Measurements from ENCODE around the gene IL26. TPM values are rescaled to one million over a fixed set of nuclear protein-coding genes. Genes with fewer than 3 reads are reported as not detected.

The IL26 gene
- total and polyA plus RNA-seq, 2 donors (not counting 3 experiments of a cell fraction or from before 2014, with no cell fraction given), result not detected

DNA sequence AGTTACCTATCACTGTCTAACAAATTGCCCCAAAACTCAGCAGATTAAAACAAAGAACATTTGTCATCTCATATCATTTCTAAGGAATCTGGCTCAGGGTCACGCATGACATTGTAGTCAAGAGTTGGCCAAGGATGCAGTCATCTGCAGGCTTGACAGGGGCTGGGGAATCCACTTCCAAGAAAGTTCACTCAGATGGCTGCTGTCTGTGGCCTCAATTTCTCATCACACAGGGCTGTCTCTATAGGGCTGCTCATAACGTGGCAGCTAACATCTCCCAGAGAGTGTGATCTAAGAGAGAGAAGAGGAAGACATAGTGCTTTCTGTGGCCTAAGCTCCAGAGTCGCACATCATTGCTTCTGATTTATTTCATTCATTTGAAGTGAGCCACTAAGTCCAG, 44.7 kb upstream of the IL26 start:
- FAIRE-seq (no peak), DNase-seq (ENCODE audit: low read depth, low spot score) (no peak)
- H3K9me1 ChIP-seq (replicated peaks; ENCODE audit: control insufficient read depth, extremely low read depth, insufficient read depth, low read length), result no peaks in the 10 kb centered on the region
- TF ChIP-seq JUN (IDR thresholded peaks at IDR 0.05; ENCODE audit: borderline replicate concordance, insufficient read depth, insufficient read length, low read depth), result no peak
- H3K27me3 ChIP-seq (ENCODE audit: control insufficient read depth in 2 of 2, insufficient read depth in 2 of 2, low read length in 2 of 2), result peaks cover 6 to 7% of the 10 kb centered on the region in 2 experiments
- H2AFZ ChIP-seq (ENCODE audit: low read depth, low read length), result no peak overlapping the region
- no peak overlapping the region for H3K27ac ChIP-seq (ENCODE audit: insufficient read depth, low read depth, low read length)
- POLR2A ChIA-PET, result no interaction called here
- no peak overlapping the region for H3K9ac ChIP-seq (replicated peaks; ENCODE audit: extremely low read depth, insufficient read depth, low read length)
- no TSS peak for BruUV-seq (replicated peaks)
- H3K9me3 ChIP-seq (replicated peaks; ENCODE audit: control insufficient read depth, insufficient read depth, low read length), result no peaks in the 10 kb centered on the region
- H4K20me1 ChIP-seq (replicated peaks; ENCODE audit: control insufficient read depth, extremely low read depth, insufficient read depth, low read length), result no peaks in the 10 kb centered on the region
- dilution Hi-C loops (cut with MboI; ENCODE audit: extremely low pct_ligation_motif_present, low sequenced_read_pairs), result no loop called here
- intact Hi-C loops (cut with micrococcal nuclease), result no loop called here
- CTCF ChIA-PET, result no interaction called here
- H3K79me2 ChIP-seq (ENCODE audit: control insufficient read depth, insufficient read depth, low read length), result no peaks in the 10 kb centered on the region
- no peak overlapping the region for H3K4me3 ChIP-seq (replicated peaks in 1 of 3; ENCODE audit: insufficient read depth in 1 of 3, low read depth in 1 of 3, low read length in 3 of 3)
- H3K4me2 ChIP-seq (ENCODE audit: insufficient read depth, low read length), result no peak overlapping the region
- no peaks in the 10 kb centered on the region for H3K36me3 ChIP-seq (ENCODE audit: control insufficient read depth in 2 of 2, extremely low read depth in 1 of 2, insufficient read depth in 2 of 2, low read length in 2 of 2)
- H3K4me1 ChIP-seq (ENCODE audit: control insufficient read depth, extremely low read depth, insufficient read depth, low read length), result no peaks in the 10 kb centered on the region

DNA sequence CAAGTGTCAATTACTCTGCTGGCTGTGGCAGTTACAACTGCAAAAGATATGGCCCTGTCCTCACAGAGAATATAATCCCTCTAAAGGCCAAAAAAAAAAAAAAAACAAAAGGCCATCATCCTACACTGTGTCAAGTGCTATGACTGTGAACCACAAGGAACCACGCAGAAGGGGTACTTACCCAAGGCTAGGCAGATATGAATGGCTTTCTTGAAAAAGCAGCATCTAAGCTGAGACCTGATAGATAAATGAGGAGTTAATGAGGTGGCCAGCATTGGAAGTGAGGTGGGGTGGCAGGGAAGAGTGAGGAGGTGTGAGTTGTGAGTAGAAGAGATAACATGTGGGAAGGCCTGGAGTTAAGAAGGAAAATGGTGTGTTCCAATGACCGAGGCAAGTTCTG, 44.2 kb upstream of the IL26 start:
- ChIA-PET CTCF (no interaction called here), POLR2A (no interaction called here)
- Histone ChIP-seq H3K79me2 (ENCODE audit: control insufficient read depth, insufficient read depth, low read length) (no peaks in the 10 kb centered on the region), H3K36me3 (ENCODE audit: control insufficient read depth in 2 of 2, extremely low read depth in 1 of 2, insufficient read depth in 2 of 2, low read length in 2 of 2) (no peaks in the 10 kb centered on the region), H4K20me1 (replicated peaks; ENCODE audit: control insufficient read depth, extremely low read depth, insufficient read depth, low read length) (no peaks in the 10 kb centered on the region), H3K9me1 (replicated peaks; ENCODE audit: control insufficient read depth, extremely low read depth, insufficient read depth, low read length) (no peaks in the 10 kb centered on the region), H3K9me3 (replicated peaks; ENCODE audit: control insufficient read depth, insufficient read depth, low read length) (no peaks in the 10 kb centered on the region), H3K4me3 (replicated peaks in 1 of 3; ENCODE audit: insufficient read depth in 1 of 3, low read depth in 1 of 3, low read length in 3 of 3) (no peak overlapping the region), H2AFZ (ENCODE audit: low read depth, low read length) (no peak overlapping the region), H3K4me2 (ENCODE audit: insufficient read depth, low read length) (no peak overlapping the region), H3K27ac (ENCODE audit: insufficient read depth, low read depth, low read length) (no peak overlapping the region), H3K27me3 (ENCODE audit: control insufficient read depth in 2 of 2, insufficient read depth in 2 of 2, low read length in 2 of 2) (peaks cover 6 to 7% of the 10 kb centered on the region in 2 experiments), H3K9ac (replicated peaks; ENCODE audit: extremely low read depth, insufficient read depth, low read length) (no peak overlapping the region), H3K4me1 (ENCODE audit: control insufficient read depth, extremely low read depth, insufficient read depth, low read length) (no peaks in the 10 kb centered on the region)
- DNase-seq (ENCODE audit: low read depth, low spot score) (no peak), FAIRE-seq (no peak)
- dilution Hi-C loops (cut with MboI; ENCODE audit: extremely low pct_ligation_motif_present, low sequenced_read_pairs), result no loop called here
- intact Hi-C loops (cut with micrococcal nuclease), result no loop called here
- no TSS peak for BruUV-seq (replicated peaks)
- TF ChIP-seq JUN (IDR thresholded peaks at IDR 0.05; ENCODE audit: borderline replicate concordance, insufficient read depth, insufficient read length, low read depth) (no peak), MYC (IDR thresholded peaks at IDR 0.05; ENCODE audit: low read depth, low read length) (no peak), FOS (IDR thresholded peaks at IDR 0.05; ENCODE audit: borderline replicate concordance, insufficient read depth, low read length) (no peak), EZH2 (IDR thresholded peaks at IDR 0.05; ENCODE audit: borderline replicate concordance, low read depth, low read length, severe bottlenecking) (no peak), POLR2AphosphoS5 (IDR thresholded peaks at IDR 0.05; ENCODE audit: insufficient read depth, low read depth, low read length) (no peak)
- TF ChIP-seq, protein P1, sequence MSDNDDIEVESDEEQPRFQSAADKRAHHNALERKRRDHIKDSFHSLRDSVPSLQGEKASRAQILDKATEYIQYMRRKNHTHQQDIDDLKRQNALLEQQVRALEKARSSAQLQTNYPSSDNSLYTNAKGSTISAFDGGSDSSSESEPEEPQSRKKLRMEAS (IDR thresholded peaks at IDR 0.05; ENCODE audit: insufficient read depth, insufficient read length), result no peak
- TF ChIP-seq, protein P2, sequence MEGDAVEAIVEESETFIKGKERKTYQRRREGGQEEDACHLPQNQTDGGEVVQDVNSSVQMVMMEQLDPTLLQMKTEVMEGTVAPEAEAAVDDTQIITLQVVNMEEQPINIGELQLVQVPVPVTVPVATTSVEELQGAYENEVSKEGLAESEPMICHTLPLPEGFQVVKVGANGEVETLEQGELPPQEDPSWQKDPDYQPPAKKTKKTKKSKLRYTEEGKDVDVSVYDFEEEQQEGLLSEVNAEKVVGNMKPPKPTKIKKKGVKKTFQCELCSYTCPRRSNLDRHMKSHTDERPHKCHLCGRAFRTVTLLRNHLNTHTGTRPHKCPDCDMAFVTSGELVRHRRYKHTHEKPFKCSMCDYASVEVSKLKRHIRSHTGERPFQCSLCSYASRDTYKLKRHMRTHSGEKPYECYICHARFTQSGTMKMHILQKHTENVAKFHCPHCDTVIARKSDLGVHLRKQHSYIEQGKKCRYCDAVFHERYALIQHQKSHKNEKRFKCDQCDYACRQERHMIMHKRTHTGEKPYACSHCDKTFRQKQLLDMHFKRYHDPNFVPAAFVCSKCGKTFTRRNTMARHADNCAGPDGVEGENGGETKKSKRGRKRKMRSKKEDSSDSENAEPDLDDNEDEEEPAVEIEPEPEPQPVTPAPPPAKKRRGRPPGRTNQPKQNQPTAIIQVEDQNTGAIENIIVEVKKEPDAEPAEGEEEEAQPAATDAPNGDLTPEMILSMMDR (IDR thresholded peaks at IDR 0.05; ENCODE audit: extremely low read depth in 1 of 2, insufficient read depth in 1 of 2, low read depth in 1 of 2, low read length in 2 of 2), result no peak
